Right lobe of liver (tissue), 4 donors: ENCODE results near the gene PGM2.

ENCODE experiments used
- POLR2A ChIP-seq: fragments of 450-650 bp; IDR thresholded peaks from one replicate; pipeline ENCODE4 v1.6.1; 2017; ENCODE audit warnings: antibody characterized with exemption, mild to moderate bottlenecking
- TF ChIP-seq, protein P1 (sequence below), 4 donors: fragments of 200-600 bp in 3 of 4; fragments of 450-650 bp in 1 of 4; IDR thresholded peaks; one replicate each; pipeline versions ENCODE4 v1.5.1 to v1.8.0; 2016 to 2022; ENCODE audit warnings: antibody characterized with exemption in 4 of 4, mild to moderate bottlenecking in 2 of 4
- donor health status: DM: no; HTN: no; CAD: no.
- donor health status: DM: no; HTN: no; CAD: no.
- donor health status: DM: no; HTN: yes; CAD: no.

DNA sequence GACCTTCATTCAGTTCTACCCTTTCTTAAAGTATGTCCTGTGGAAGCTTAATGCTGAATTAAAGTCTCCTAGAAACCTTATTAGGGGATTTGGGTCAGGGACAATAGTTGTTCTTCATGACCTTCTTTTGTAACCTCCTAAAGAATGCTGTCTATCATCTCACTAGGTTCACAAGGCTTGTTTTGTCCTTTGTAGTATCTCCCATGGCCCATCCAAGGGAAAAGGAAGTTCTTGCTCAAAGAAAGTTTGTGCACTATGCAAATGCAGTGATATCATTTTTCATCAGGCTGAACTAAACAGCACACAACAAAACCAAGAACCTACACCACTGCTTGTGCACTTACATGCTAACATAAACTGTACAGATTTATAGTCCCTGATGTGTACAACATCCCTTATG, 46.6 kb upstream of the PGM2 start:
- TF ChIP-seq, protein P1, sequence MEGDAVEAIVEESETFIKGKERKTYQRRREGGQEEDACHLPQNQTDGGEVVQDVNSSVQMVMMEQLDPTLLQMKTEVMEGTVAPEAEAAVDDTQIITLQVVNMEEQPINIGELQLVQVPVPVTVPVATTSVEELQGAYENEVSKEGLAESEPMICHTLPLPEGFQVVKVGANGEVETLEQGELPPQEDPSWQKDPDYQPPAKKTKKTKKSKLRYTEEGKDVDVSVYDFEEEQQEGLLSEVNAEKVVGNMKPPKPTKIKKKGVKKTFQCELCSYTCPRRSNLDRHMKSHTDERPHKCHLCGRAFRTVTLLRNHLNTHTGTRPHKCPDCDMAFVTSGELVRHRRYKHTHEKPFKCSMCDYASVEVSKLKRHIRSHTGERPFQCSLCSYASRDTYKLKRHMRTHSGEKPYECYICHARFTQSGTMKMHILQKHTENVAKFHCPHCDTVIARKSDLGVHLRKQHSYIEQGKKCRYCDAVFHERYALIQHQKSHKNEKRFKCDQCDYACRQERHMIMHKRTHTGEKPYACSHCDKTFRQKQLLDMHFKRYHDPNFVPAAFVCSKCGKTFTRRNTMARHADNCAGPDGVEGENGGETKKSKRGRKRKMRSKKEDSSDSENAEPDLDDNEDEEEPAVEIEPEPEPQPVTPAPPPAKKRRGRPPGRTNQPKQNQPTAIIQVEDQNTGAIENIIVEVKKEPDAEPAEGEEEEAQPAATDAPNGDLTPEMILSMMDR (IDR thresholded peaks at IDR 0.05): no peak
- TF ChIP-seq POLR2A: no peak
